Stomach (tissue), 9 donors: ENCODE data around the gene OLR1. TPM values are rescaled to one million over a fixed set of nuclear protein-coding genes. Genes with fewer than 3 reads are reported as not detected.

Experiments
- DNase-seq, 2 donors: peaks; one replicate each; pipeline versions ENCODE4 v3.0.0 to v3.0.0-alpha.2; 2013 to 2019
- H3K27ac ChIP-seq, 5 donors: fragments of 200-600 bp in 4 of 5; sonication (generic) in 4 of 5; one replicate each; pipeline ENCODE4 v1.5.1; 2013 to 2019; ENCODE audit warnings: mild to moderate bottlenecking in 1 of 5, moderate library complexity in 1 of 5
- H3K27me3 ChIP-seq, 3 donors: fragments of 200-600 bp; sonication (generic); one replicate each; pipeline ENCODE4 v1.5.1; 2017 to 2019; ENCODE audit warnings: mixed run types in 1 of 3
- H3K36me3 ChIP-seq, 4 donors: fragments of 200-600 bp; sonication (generic); 1 replicate in 3 of 4; 2 replicates in 1 of 4; pipeline ENCODE4 v1.5.1; 2016 to 2019
- H3K4me1 ChIP-seq, 4 donors: fragments of 200-600 bp; sonication (generic); one replicate each; pipeline ENCODE4 v1.5.1; 2016 to 2019
- H3K4me3 ChIP-seq, 4 donors: fragments of 200-600 bp; sonication (generic) in 3 of 4; one replicate each; pipeline ENCODE4 v1.5.1; 2016 to 2019; ENCODE audit warnings: mild to moderate bottlenecking in 1 of 4
- H3K9me3 ChIP-seq, 4 donors: fragments of 200-600 bp; sonication (generic); one replicate each; pipeline ENCODE4 v1.5.1; 2016 to 2019
- CTCF ChIP-seq, 7 experiments: fragments of 450-650 bp in 4 of 7; fragments of 200-600 bp in 3 of 7; sonication (generic) in 3 of 7; IDR thresholded peaks; one replicate each; pipeline ENCODE4 v1.5.1; 2016 to 2019; ENCODE audit warnings: antibody characterized with exemption in 7 of 7, control low read depth in 2 of 7, mild to moderate bottlenecking in 1 of 7
- EP300 ChIP-seq: sonication (generic); formaldehyde crosslinking; IDR thresholded peaks from one replicate; pipeline ENCODE4 v1.6.1; 2017; ENCODE audit warnings: antibody characterized with exemption
- POLR2A ChIP-seq, 4 donors: fragments of 450-650 bp; IDR thresholded peaks; one replicate each; pipeline ENCODE4 v1.6.1; 2016; ENCODE audit warnings: antibody characterized with exemption in 4 of 4, control low read depth in 2 of 4, mild to moderate bottlenecking in 1 of 4, moderate library complexity in 1 of 4
- POLR2AphosphoS5 ChIP-seq, 3 donors: sonication (generic); formaldehyde crosslinking; IDR thresholded peaks; one replicate each; pipeline ENCODE4 v1.6.1; 2016; ENCODE audit warnings: antibody characterized with exemption in 3 of 3
- WGBS, 5 donors: extraction: QIAGEN DNeasy Blood & Tissue Kit in 3 of 5; methylation state at CpG; one replicate each; pipeline versions ENCODE4 v1.1.5 to v1.1.7; 2013 to 2018; 5-methylcytosine and 5-hydroxymethylcytosine counted together
- intact Hi-C: fragments of 100-400 bp; cut with DNase I; formaldehyde crosslinking; loops from one replicate; pipeline ENCODE4 v1.15.1; 2023; ENCODE audit warnings: low total_unique reads
- polyA plus RNA-seq, 3 donors: library from polyadenylated mRNA; stranded (reverse); fragments of 200-250 nt; gene quantifications; one replicate each; pipeline ENCODE4 v1.2.3, GENCODE V29; 2013
- total RNA-seq, 5 donors: library from RNA; depleted of rRNA; stranded (reverse); fragments of >200 nt; gene quantifications; one replicate each; pipeline versions ENCODE4 v1.1.0 to v1.2.3, GENCODE V29; 2014 to 2016
- donor health status: healthy with polysubstance abuse.
- donor health status: Bipolar disorder and iron deficiency.
- donor health status: healthy.

The OLR1 gene
- total and polyA plus RNA-seq, 8 donors: 0.48 to 7.4 (median 4.1) TPM; not detected in 2

DNA sequence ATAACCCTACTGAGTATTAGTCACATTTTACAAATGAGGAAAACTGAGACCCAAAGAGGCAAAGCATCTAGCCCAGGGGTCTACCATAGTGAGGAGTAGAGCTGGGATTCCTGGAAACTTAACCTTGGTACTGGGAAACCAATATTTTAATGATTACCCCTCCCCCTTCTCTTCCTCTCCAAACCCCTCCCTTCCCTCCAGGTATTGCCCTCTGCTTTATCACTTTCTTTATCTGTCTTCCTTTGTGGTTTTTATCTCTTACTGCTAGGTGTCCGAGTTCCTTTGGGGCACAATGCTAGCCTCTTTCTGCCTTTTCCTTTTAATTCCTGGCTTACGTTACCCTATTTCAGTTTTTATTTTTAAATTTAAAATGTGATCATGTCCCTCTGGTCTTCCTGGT is 43.5 kb upstream of the OLR1 start:
- no peaks in the 10 kb centered on the region for H3K9me3 ChIP-seq
- TF ChIP-seq POLR2AphosphoS5 (IDR thresholded peaks at IDR 0.05): no peak
- no peak for TF ChIP-seq POLR2A (IDR thresholded peaks at IDR 0.05)
- no peak for TF ChIP-seq EP300
- no peak for TF ChIP-seq CTCF (IDR thresholded peaks at IDR 0.05)
- H3K4me1 ChIP-seq: peaks cover 9 to 56% (median 36%) of the 10 kb centered on the region in 4 donors
- H3K36me3 ChIP-seq: peaks cover 15 to 28% (median 26%) of the 10 kb centered on the region in 4 donors
- H3K4me3 ChIP-seq: peak overlapping the region in 3 of 4 donors; percentile 55 to 87 (median 55)
- no peak for DNase-seq
- no peaks in the 10 kb centered on the region for H3K27me3 ChIP-seq
- WGBS, 5 donors: 47 to 61% (median 50%) methylated on average over 2 of the region's 2 CpGs
- peak overlapping the region in 4 of 5 donors; percentile 99 to 100 (median 100) for H3K27ac ChIP-seq
- intact Hi-C loops: no loop called here

GRCh38 chr12:10214895-10215267 is 42.9 kb upstream of the OLR1 start:
- no peaks in the 10 kb centered on the region for H3K27me3 ChIP-seq
- intact Hi-C loops: no loop called here
- peaks cover 12 to 22% (median 21%) of the 10 kb centered on the region in 4 donors for H3K36me3 ChIP-seq
- H3K4me1 ChIP-seq: peaks cover 9 to 51% (median 31%) of the 10 kb centered on the region in 4 donors
- DNase-seq: peak in 1 of 2 donors; percentile 37
- 46 to 60% (median 51%) methylated on average over 3 of the region's 3 CpGs for WGBS, 5 donors
- peak overlapping the region; percentile 55 to 87 (median 70) for H3K4me3 ChIP-seq
- peak overlapping the region; percentile 46 to 100 (median 100) for H3K27ac ChIP-seq
- TF ChIP-seq POLR2AphosphoS5 (IDR thresholded peaks at IDR 0.05) (peak in 2 of 3 donors; percentile 1 to 49), EP300 (no peak), POLR2A (IDR thresholded peaks at IDR 0.05) (no peak), CTCF (IDR thresholded peaks at IDR 0.05) (no peak)
- H3K9me3 ChIP-seq: no peaks in the 10 kb centered on the region

DNA sequence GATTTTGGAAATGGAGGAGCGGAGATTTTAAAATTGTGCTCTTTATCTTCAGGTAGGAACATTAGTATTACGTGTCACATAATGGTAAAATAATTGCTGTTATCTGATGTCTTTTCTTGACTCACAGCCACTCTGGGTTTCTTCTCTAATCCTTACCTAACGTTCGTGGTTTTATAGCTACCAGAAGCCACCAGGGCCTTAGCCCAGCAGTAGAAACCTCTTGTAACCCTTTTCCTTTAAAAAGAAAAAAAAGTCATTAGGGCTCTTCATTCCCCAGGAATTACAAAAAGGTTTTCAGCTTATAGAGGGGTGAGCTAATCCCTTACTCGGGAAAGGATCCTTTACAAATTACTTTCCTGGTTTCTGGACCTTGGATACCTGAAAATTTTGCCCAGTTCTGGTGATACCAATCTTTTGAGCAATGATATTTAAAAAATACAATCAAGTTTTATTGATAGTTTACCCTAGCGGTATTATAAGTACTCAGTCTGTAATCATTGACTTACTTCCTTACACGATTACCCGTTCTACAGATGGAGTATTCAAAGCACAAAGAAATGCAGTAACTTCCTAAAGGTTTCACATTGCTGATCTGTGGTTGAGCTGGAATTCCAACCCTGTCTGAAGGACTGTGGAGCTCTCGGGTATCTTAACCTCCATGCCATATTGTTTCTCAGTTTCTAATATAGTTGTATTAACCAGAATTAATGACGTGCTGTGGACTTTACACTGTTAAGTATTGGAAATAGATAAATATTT is 42.4 kb upstream of the OLR1 start:
- Histone ChIP-seq H3K36me3 (peaks cover 12 to 17% (median 16%) of the 10 kb centered on the region in 4 donors), H3K27ac (peak overlapping the region; percentile 99 to 100 (median 100)), H3K4me3 (peak overlapping the region; percentile 55 to 87 (median 70)), H3K9me3 (no peaks in the 10 kb centered on the region), H3K27me3 (no peaks in the 10 kb centered on the region), H3K4me1 (peaks cover 9 to 47% (median 29%) of the 10 kb centered on the region in 4 donors)
- DNase-seq: peak in 1 of 2 donors; percentile 43
- TF ChIP-seq EP300 (no peak), POLR2AphosphoS5 (IDR thresholded peaks at IDR 0.05) (peak in 1 of 3 donors; percentile 0)
- intact Hi-C loops: no loop called here
- 7 to 20% (median 12%) methylated on average over 10 of the region's 10 CpGs for WGBS, 5 donors

GRCh38 chr12:10213168-10214135 is 41.5 kb upstream of the OLR1 start:
- WGBS, 5 donors: 0 to 2% (median 1%) methylated on average over 30 to 47 of the region's 47 CpGs
- TF ChIP-seq POLR2A (IDR thresholded peaks at IDR 0.05) (no peak), POLR2AphosphoS5 (IDR thresholded peaks at IDR 0.05) (peak; percentile 61 to 75 (median 71))
- Histone ChIP-seq H3K9me3 (no peaks in the 10 kb centered on the region), H3K36me3 (peaks cover 6 to 8% (median 7%) of the 10 kb centered on the region in 4 donors), H3K27ac (peak overlapping the region; percentile 99 to 100 (median 100)), H3K4me3 (peak overlapping the region; percentile 55 to 87 (median 70)), H3K27me3 (no peaks in the 10 kb centered on the region), H3K4me1 (peaks cover 9 to 47% (median 28%) of the 10 kb centered on the region in 4 donors)
- DNase-seq: peak; percentile 72 to 91
- intact Hi-C loops: no loop called here

DNA sequence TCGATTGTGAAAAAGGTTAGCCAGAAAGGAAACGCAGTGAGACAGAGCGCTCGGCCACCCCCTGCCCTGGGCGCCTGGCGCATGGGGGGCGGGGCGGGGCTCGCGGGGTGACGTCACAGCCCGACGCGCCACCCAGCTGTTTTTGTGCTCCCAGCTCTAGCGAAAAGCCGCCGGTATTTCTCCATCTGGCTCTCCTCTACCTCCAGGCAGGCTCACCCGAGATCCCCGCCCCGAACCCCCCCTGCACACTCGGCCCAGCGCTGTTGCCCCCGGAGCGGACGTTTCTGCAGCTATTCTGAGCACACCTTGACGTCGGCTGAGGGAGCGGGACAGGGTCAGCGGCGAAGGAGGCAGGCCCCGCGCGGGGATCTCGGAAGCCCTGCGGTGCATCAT is 40.8 kb upstream of the OLR1 start, which contains the start of gene GABARAPL1:
TSS of gene GABARAPL1 (plus strand) at position 139 of the 393 bp plus-strand sequence. CDS start at position 392, 253 bp downstream.
- Histone ChIP-seq H3K4me1 (peaks cover 9 to 43% (median 24%) of the 10 kb centered on the region in 4 donors), H3K9me3 (no peaks in the 10 kb centered on the region), H3K27me3 (no peaks in the 10 kb centered on the region), H3K36me3 (peaks cover 0 to under 1% (median under 1%) of the 10 kb centered on the region in 4 donors), H3K27ac (peak within 1 kb of the TSS; percentile 99 to 100 (median 100)), H3K4me3 (peak within 1 kb of the TSS; percentile 55 to 87 (median 70))
- peak; percentile 87 to 95 for DNase-seq
- TF ChIP-seq POLR2AphosphoS5 (IDR thresholded peaks at IDR 0.05) (peak; percentile 1 to 71 (median 43)), POLR2A (IDR thresholded peaks at IDR 0.05) (peak in 1 of 4 donors; percentile 47), EP300 (no peak)
- WGBS, 5 donors: 0 to 1% (median 1%) methylated on average over 19 to 35 of the region's 35 CpGs
- intact Hi-C loops: no loop called here
